Measurements from ENCODE around the gene BLOC1S3.

BLOC1S3 gene

DNA sequence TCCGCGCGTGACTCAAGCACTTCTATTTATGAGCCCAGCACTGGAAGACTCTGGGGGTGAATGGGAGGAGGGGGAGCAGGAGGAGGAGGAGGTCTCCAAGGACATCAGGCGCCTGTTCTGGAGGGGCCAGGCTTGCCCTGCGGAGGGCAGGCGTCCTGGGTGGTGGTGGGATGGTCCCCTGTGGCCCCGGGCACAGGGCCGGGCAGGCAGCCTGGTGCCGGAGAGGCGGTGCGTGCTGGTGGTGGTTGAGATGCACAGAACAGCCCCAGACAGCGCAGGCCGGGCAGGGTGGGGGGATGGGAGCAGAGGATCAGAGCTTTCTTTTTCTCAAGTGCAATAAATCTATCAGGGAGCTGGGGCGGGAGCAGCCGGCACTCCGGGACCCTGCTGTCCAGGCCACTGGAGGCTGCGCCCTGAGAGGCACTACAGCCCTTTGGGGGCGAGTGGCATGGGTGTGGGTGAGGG lies 31.8 kb upstream of the BLOC1S3 start:
- DNase-seq: no peak

DNA sequence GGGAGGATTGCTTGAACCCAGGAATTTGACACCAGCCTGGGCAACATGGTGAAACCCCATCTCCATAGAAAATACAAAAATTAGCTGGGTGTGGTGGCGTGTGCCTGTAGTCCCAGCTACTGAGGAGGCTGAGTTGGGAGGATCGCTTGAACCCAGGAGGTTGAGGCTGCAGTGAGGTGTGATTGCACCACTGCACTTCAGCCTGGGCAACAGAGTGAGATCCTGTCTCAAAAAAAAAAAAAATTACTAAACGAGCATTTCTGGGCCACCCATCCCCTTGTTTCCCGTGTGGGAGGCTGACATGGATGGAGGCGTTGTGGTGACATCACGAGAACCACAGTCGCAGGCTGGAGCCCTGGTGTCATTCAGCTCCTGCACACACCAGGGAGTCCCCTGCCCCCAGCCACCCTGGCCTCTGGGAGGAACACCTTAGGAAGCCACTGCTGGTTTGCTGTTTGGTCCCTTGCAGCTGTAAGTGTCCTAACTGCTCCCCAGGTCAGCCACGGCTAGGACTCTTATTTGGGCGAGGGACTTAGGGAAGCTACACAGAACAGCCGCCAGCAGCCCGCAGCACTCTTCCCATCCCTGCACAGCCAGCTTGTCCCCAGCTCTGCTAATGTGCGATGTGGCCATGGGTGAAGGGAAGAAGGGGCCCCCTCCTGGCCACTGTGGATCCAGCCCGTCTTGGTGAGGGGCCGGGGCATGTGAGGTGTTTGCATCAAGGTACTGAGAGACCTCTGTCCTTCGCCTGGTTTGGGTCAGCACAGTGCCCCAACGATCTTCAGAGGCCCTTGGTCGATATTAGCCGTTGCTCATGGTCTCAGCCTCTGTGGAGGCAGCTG lies 30.5 kb upstream of the BLOC1S3 start:
- DNase-seq: no peak

DNA sequence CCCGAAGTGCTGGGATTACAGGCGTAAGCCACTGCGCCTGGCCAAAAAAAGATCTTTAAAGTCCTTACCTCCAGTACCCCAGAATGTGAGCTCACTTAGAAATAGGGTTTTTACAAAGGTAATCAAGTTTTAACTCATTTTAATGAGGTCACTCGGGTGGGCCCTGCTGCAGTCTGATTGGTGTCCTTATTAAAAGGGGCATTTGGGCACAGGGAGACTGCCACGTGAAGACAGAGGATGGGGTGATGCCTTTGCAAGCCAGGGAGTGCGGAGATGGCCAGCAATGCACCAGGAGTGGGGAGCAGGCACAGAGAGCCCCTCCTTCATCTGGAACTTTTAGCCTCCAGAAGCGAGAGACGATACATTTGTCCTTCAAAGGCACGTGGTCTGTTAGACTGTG lies 29.5 kb upstream of the BLOC1S3 start:
- no peak for DNase-seq

DNA sequence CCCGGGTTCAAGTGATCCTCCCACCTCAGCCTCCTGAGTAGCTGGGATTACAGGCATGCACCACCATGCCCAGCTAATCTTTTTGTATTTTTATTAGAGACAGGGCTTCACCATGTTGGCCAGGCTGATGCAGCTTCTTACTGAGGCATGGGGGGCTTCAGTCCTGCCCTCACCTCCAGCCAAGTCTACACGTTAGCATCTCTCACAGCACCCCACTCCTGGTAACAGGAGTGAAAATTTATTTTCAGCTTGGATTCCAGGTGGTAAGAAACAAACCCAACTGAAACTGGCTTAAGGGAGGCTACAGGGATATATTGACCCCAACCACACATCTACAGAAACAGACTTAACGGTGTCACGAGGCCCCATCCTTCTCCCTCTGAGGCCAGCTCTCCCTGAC lies 28.4 kb upstream of the BLOC1S3 start:
- DNase-seq: no peak

DNA sequence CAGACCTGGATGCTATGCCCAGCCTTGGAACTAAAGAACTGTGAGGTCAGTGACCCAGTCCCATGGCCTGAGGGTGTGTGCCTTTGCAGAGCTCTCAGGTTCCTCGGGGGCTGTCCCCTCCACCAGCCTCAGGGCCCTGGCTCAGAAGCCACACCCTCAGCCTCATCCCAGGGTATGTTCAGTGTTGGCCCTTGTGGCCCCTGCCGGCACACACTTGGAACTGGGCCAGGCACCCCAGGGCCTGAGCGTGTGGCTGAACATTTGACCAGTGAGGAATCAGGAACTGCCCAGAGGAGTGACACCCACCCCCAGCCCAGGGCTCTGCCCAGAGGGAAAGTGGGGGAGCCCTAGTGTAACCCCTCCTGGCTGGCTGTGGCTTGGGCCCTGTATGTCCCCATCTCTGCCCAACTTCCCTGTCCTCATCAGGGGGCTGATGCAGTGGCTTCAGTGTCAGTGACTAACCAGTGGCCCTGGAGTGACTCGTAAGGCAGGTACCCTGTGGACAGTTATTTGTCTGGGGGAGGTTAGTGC lies 27.8 kb upstream of the BLOC1S3 start:
- peak in 2 of 3 donors; percentile 43 to 59 for DNase-seq

DNA sequence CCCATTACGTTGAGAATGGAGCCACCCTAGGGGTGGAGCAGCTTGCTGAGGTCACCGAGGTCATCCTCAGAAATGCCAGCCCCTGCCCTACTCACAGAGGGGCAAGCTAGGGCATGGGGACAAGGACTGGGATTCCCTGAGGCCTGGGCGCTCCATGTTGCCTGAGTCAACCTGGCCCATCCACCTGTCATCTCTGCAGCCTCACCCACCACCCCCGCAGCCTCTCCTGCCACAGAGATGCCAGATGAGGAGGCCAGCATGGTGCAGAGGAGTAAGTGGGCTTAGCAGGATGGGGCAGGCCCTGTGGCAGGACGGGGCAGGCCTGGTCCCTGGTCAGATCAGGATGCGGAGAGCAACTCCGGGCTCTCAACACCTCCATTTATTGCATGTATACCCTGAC lies 27.3 kb upstream of the BLOC1S3 start:
- no peak for DNase-seq

DNA sequence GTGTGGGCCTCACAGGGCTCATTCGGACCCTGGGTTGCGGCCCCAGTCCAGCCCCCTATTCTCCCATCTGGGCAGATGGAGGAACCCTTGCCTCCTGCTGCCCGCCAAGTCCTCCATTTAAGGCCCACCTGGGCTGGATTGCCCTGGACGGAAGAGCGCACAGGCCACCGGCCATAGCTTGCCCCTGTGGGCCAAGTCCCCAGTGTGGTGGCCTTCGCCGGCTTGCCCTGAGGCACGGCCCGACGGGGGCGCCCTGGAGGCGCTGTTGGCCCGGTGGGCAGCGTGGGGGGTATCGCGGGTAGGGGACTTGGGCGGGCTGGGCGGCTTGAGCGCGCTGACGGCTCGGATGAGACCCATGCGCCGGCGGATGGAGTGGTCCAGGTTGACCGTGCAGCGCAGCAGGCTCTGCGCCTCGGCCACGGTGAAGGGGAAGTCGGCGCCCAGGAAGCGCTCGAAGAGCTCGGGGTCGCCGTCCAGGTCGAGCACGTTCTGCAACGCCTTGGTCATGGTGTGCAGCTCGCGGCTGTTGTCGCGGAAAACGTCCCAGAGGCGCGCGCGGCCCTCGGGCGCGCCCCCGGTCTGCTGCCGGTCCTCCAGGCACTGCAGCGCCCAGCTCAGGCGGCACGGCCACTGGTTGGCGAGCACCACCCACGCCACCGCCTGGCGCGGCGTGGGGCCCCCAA lies 26.6 kb upstream of the BLOC1S3 start:
- DNase-seq: no peak

DNA sequence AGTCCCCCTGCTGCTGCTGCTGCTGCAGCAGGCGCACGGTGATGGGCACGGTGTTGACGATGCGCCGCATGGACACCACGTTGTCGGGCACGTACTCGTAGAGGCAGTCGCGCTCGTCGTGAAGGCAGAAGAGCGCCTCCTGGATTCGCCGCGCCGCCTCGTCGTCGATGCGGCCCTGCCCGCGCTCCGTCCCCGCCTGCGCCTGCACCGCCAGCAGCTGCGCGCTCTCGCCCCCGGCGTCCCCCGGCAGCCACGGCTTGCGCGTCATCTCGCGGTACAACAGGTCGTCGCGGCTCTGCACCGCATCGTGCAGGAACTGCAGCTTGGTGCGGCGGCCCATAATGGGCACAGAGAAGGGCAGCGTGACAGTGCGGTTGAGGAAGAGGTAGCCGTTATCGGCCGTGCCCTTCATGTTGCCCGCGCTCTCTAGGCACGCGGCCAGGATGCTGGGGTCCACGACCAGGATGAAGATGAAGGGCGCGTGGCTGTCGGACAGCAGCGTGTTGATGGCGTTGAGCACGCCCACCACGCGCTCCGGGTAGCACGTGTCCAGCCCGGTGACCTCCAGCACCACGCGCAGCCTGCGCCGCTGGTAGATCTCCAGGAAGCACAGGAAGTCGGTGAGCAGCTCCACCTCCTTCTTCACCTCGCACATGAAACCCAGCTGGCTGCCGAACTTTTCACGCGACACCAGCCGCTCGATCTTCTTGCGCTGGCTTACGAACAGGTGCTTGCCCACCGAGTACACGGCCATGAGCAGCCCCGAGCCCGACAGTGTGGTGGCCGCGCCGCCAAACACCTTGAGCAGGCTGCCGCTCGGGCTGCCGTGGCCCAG lies 25.9 kb upstream of the BLOC1S3 start:
- peak in 2 of 3 donors; percentile 35 to 53 for DNase-seq

DNA sequence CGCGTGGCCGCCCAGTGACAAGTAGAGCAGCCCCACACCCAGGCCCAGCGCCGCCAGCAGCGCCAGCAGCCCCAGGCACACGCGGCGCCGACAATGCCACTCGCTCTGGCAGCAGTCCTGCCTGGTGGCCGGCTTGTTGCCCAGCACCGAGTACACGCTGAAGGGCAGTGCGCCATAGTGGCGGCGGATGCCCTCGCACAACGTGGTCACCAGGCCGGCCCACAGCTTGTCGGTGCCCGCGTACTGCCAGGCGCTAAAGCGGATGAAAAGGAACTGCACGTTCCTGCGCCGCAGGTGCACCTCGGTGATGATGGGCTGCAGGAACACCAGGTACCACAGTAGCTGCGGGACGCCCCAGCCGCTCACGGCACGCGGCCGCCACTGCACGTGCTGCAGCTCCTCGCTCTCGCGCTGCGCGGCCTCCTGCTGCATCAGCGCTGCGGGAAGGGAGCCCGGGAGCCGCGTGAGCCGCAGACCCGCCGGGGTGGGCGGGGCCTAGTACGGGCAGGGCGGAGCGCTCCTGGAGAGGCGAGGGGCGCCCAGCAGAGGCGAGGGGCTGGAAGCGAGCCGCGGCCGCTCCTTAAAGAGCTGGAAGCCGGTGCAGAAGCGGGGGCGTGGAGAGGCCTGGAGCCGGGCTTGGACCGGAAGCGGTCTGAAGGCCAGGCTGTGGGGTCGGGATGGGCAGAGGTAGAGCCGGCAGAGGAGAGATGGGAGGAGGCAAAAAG lies 25.1 kb upstream of the BLOC1S3 start:
- peak in 1 of 3 donors; percentile 47 for DNase-seq

DNA sequence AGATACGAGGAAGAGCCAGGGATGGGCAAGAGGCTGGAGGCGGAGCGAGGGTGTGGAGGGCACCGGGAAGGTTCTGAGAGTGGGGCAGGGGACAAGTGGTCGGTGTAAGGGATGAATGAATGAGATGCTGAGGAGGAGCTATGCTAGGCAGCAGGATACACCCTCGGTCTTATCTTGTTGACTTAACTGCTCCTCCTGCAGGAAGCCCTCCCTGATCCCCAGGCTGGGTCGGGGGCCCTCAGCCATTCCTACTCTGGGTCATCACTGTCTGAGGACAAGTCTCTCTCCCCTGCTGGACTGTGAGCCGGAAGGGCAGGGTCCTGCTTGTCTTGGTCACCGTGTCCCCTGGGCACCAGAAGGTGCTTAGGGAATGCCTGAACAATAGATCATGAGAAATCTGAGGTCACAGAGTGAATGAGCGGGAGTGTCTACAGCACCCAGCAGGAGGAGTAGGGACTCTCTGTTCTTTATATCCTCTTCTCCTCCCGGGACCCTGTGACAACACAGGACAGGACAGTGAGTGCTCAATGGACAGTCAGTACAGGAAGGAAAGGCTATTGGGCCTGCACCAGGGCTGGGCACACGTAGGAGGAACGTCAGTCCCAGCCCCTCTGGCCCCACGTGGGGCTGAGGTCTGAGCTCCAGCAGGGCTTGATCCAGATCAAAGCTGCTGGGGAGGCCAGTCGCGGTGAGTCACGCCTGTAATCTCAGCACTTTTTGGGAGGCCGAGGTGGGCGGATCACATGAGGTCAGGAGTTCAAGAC lies 24.3 kb upstream of the BLOC1S3 start:
- DNase-seq: peak; percentile 75 to 90 (median 83)

DNA sequence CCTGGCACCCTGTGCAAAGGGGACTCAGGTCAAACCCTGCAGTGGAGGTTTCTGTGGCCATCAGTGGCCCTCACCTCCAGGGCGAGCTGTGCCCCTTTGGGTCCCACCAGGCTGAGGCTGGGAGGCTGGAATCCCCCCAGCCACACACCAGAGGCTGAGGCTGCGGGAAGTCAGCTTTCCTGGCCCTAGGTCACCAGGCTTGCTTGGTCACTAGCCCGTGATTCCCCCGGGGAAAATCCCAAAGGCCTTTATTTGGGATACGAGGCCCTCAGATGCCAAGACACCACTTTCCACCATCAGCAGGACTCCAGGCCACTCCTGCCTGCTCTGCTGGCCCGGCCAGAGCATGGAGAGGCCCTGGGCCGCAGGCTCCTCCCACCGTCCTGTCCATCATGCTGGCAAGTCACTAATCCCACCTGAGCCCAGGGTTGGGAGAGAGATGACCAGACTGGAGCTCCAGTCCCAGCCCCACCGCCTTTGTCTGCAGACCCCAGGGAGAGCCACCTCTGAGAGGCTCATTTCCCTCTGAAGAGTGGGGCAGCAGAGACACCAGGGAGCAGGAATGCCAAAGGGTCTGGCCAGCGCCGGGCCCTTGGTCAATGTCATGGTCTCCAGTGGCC lies 22.5 kb upstream of the BLOC1S3 start:
- DNase-seq: peak; percentile 44 to 69 (median 58)

DNA sequence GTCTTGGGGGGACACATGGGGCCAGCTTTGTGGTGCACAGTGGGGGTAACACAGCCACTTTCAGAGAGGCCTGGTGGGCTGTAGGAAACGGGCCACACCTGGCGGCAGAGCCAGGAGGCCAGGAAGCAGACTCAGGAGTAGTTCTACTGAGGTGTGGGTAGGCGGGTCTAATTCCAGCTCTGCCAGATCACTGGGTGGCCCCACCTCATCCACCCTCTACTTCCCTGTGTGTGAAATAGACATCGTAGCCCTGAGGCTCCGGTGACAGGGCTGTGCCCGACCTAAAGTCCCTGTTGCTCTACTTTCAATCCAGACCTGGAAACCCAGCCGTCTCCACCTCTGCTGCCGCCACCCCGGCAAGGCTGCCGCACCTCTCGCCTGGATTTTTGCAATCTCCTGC lies 21.8 kb upstream of the BLOC1S3 start:
- no peak for DNase-seq

DNA sequence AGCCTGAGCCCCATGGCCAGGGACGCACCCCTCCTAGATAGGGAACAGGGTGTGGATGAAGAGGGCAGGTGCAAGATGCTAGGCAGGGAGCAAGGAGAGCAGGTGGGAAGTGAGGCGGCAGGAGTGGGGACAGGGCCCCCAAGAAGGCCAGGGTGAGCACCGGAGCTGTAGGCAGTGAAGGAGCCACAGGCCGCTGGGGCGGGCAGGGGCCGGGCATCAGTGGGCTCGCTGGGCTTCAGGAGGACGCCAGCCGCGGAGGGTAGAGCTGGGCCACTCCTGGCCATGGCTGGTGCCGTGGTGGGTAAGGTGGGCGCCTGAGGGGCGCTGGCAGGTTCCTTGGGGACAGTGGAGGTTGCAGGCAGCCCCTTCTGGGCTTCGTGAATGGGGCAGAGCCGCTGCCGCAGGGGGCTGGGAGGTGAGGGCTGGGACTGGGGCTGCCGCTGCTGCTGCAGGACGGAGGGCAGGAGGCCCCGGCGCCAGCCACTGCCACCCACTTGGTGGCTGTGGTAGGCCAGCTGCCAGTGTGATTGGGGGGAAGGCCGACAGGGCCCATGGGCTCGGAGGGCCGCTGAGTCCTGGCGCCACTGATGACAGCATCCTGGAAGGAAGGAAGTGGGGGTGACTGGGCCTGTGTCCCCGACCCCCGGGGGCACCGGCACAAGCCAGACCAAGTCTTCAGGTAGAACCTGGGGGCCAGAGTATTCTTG lies 19.9 kb upstream of the BLOC1S3 start:
- DNase-seq: no peak

DNA sequence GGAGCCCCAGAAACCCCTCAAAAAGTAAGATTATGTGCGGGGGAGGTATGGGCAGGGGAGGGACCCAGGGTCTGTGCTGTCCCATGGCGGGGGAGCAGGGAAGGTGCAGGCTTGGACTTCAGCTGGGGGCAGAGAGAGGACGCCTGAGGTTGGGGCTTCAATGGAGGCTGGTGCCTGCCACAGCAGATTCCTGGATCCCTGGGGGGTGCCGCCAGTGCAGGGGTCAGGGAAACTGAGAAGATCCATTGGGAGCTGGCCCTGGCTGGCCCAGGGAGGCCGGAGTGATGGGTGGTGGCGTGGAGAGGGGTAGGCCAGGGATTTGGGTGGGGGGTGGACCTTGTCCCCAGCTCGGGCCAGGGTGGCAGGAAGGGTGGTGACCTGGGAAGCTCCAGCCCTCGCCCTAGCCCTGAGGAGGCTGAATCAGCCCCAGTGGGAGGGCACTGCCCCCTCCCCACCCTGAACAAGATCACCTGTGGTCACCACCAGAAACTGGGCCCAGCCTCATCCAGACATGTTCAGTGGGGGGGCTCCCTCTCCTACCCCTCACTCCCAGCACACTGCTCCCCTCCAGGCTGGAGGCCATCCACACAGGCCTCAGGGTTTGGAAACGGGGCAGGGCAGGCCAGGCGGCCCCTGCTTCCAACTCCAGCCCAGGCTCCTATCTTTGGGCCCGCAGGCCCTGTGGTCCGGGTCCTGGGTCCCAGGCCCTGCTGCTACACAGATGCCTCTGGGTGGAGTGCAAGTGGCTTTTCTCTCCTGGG lies 19.2 kb upstream of the BLOC1S3 start:
- DNase-seq: no peak

DNA sequence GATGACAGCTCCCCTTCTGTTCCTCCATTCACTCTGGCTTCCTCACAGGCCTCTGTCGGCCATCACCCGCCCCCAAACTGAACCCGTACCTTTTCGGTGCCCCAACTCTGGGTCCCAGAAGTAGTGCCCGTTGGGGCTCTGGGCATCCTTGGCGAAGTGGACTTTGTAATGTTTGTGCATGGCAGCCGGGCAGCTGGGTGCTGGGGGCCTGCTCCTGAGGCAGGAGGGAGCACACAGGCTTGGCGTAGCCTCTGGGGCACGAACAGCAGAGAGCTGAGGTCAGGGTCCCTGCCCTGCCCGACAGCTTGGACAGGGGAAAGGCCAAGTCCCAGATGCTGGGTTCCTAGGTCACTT lies 18.6 kb upstream of the BLOC1S3 start:
- no peak for DNase-seq

DNA sequence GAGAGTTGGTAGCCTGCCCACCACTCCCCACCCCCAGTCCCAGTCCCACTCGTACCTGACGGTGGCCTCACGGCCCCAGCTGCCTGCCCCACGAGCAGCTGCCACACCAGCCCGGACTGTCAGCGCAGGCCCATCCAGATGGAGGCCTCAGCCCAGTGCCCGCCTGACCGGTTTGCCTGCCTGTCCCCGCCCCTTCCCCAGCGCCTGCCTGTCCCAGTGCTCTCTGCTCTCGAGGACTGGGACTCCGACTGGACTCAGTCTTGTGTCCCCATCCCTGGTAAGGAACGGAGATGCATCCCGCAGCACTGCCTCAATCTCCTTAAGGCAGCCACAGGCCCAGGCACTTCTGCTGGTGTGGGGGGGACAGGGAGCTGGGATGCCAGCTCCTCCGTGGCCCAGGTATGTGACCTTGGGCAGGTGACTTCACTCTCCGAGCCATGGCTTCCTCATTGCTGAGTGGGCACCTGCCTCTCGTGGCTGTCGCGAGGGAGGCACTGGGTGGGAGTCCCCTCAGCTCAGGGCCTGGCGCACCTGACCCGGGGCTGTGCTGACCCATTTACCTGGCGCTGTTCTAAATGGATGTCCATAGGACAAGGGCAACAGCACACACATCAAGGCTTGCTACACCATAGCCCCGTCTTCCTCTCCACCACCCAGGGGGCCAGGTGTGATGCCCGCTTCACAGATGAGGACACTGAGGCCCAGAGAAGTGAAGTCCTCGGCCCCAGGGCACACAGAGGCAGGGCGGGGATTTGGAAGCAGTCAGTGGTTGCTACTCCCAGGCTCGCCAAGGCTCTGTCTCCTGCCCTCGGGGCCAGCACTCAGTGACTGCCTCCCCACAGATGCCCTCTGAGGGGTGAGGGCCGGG lies 17.5 kb upstream of the BLOC1S3 start, which contains the start of gene NKPD1:
TSS of gene NKPD1 (minus strand) at position 113 of the 868 bp plus-strand sequence. CDS start 832 bp downstream, outside the sequence.
- no peak for DNase-seq

DNA sequence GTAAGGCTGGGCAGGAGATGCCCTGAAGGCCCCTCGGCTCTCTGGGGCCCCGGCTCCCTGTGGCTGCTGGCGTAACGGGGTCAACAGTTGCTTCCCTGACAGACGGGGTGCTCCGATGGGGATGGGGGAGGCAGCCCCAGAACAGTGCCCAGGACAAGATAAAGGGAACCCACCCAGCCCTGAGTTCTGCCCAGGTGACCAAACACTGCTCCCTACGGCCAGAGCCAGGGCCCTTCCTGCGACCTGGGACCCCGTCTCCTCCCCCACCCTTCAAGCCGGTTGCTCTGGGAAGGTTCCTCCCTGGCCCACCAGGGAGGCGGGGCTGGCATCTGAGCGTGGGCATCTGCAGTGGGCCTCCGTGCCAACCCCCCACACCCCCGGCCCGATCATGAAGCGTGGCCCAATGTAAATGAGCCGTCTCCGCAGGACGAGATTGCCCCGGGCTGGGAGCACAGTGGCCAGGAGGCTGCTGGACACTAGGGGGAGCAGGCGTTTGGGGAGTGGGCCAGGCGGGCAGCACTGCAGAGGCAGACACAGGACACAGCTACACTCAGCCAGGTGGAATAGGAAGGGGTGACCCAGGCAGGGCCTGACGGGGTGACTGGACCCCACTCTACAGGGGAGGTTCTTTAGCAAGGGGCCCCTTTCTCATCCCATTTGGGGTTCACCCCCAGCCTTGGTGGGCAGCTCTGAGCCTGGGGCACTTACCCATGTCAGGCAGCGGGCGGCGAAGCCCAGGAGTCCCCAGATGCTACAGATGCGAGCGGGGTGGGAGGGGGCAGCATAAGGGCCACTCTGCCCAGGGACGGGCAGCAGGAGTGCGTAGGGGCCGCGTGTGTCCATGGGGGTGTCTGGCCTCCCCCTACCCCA lies 16.6 kb upstream of the BLOC1S3 start:
- no peak for DNase-seq
